ENCODE data around the gene GSG1L. TPM values are rescaled to one million over a fixed set of nuclear protein-coding genes. Genes with fewer than 3 reads are reported as not detected.

The GSG1L gene
- polyA plus RNA-seq, 2 donors, result 0.12 to 0.19 TPM

GRCh38 chr16:27768651-27769272 is 294.8 kb downstream of the GSG1L start:
- H3K4me1 ChIP-seq (ENCODE audit: control insufficient read depth in 2 of 2, insufficient read depth in 2 of 2, low read length in 1 of 2), result no peaks in the 10 kb centered on the region
- no peak overlapping the region for H3K4me3 ChIP-seq (ENCODE audit: low read depth in 1 of 2, low read length in 2 of 2)
- no peak overlapping the region for H3K27ac ChIP-seq (ENCODE audit: low read depth in 2 of 2, low read length in 1 of 2)
- no peaks in the 10 kb centered on the region for H3K27me3 ChIP-seq (ENCODE audit: control insufficient read depth in 1 of 2, insufficient read depth in 2 of 2, low read length in 2 of 2)
- WGBS, 2 donors, result 90 to 91% methylated on average over 8 of the region's 8 CpGs
- no peaks in the 10 kb centered on the region for H3K9me3 ChIP-seq (ENCODE audit: control insufficient read depth in 2 of 2, insufficient read depth in 1 of 2, low read depth in 1 of 2, low read length in 1 of 2)
- peaks cover 10 to 43% of the 10 kb centered on the region in 2 donors for H3K36me3 ChIP-seq (ENCODE audit: control insufficient read depth in 2 of 2, insufficient read depth in 2 of 2, low read length in 1 of 2)

GRCh38 chr16:27767971-27768591 is 295.4 kb downstream of the GSG1L start:
- Histone ChIP-seq H3K4me3 (ENCODE audit: low read depth in 1 of 2, low read length in 2 of 2) (no peak overlapping the region), H3K27ac (ENCODE audit: low read depth in 2 of 2, low read length in 1 of 2) (no peak overlapping the region), H3K4me1 (ENCODE audit: control insufficient read depth in 2 of 2, insufficient read depth in 2 of 2, low read length in 1 of 2) (no peaks in the 10 kb centered on the region), H3K9me3 (ENCODE audit: control insufficient read depth in 2 of 2, insufficient read depth in 1 of 2, low read depth in 1 of 2, low read length in 1 of 2) (no peaks in the 10 kb centered on the region), H3K27me3 (ENCODE audit: control insufficient read depth in 1 of 2, insufficient read depth in 2 of 2, low read length in 2 of 2) (no peaks in the 10 kb centered on the region), H3K36me3 (ENCODE audit: control insufficient read depth in 2 of 2, insufficient read depth in 2 of 2, low read length in 1 of 2) (peaks cover 10 to 44% of the 10 kb centered on the region in 2 donors)
- 91 to 92% methylated on average over 5 of the region's 5 CpGs for WGBS, 2 donors

DNA sequence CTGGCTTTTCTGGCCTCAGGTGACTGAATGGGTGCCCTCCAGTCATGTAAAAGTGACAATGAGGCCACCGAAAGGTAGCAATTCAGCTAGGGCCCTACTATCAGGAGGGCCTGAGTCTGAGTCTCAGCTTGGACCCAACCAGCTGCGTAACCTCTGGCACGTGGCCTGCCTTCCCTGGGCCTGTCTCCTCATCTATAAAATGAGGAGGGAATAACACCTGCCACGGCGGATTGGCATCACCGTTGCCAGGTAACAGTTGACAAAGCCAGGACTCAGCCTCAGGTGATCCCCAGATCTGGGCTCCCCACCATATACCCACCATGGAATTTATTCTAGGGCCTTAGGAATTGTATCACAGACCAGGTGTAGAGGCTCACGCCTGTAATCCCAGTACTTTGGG is 296.4 kb downstream of the GSG1L start:
- Histone ChIP-seq H3K9me3 (ENCODE audit: control insufficient read depth in 2 of 2, insufficient read depth in 1 of 2, low read depth in 1 of 2, low read length in 1 of 2) (no peaks in the 10 kb centered on the region), H3K27ac (ENCODE audit: low read depth in 2 of 2, low read length in 1 of 2) (no peak overlapping the region)
- WGBS, 2 donors, result 92 to 97% methylated on average over 7 of the region's 7 CpGs

GRCh38 chr16:27766236-27766925 is 297.1 kb downstream of the GSG1L start:
- peaks cover 13 to 52% of the 10 kb centered on the region in 2 donors for H3K36me3 ChIP-seq (ENCODE audit: control insufficient read depth in 2 of 2, insufficient read depth in 2 of 2, low read length in 1 of 2)
- H3K27ac ChIP-seq (ENCODE audit: low read depth in 2 of 2, low read length in 1 of 2), result no peak overlapping the region
- H3K4me3 ChIP-seq (ENCODE audit: low read depth in 1 of 2, low read length in 2 of 2), result no peak overlapping the region
- H3K9me3 ChIP-seq (ENCODE audit: control insufficient read depth in 2 of 2, insufficient read depth in 1 of 2, low read depth in 1 of 2, low read length in 1 of 2), result no peaks in the 10 kb centered on the region
- WGBS, 2 donors, result 94 to 97% methylated on average over 21 of the region's 21 CpGs
- no peaks in the 10 kb centered on the region for H3K27me3 ChIP-seq (ENCODE audit: control insufficient read depth in 1 of 2, insufficient read depth in 2 of 2, low read length in 2 of 2)
- H3K4me1 ChIP-seq (ENCODE audit: control insufficient read depth in 2 of 2, insufficient read depth in 2 of 2, low read length in 1 of 2), result no peaks in the 10 kb centered on the region

More for the DNA sequence above, 296.4 kb downstream of the GSG1L start:
- H3K4me1 ChIP-seq (ENCODE audit: control insufficient read depth in 2 of 2, insufficient read depth in 2 of 2, low read length in 1 of 2), result no peaks in the 10 kb centered on the region
- no peaks in the 10 kb centered on the region for H3K27me3 ChIP-seq (ENCODE audit: control insufficient read depth in 1 of 2, insufficient read depth in 2 of 2, low read length in 2 of 2)
- no peak overlapping the region for H3K4me3 ChIP-seq (ENCODE audit: low read depth in 1 of 2, low read length in 2 of 2)
- peaks cover 10 to 46% of the 10 kb centered on the region in 2 donors for H3K36me3 ChIP-seq (ENCODE audit: control insufficient read depth in 2 of 2, insufficient read depth in 2 of 2, low read length in 1 of 2)

DNA sequence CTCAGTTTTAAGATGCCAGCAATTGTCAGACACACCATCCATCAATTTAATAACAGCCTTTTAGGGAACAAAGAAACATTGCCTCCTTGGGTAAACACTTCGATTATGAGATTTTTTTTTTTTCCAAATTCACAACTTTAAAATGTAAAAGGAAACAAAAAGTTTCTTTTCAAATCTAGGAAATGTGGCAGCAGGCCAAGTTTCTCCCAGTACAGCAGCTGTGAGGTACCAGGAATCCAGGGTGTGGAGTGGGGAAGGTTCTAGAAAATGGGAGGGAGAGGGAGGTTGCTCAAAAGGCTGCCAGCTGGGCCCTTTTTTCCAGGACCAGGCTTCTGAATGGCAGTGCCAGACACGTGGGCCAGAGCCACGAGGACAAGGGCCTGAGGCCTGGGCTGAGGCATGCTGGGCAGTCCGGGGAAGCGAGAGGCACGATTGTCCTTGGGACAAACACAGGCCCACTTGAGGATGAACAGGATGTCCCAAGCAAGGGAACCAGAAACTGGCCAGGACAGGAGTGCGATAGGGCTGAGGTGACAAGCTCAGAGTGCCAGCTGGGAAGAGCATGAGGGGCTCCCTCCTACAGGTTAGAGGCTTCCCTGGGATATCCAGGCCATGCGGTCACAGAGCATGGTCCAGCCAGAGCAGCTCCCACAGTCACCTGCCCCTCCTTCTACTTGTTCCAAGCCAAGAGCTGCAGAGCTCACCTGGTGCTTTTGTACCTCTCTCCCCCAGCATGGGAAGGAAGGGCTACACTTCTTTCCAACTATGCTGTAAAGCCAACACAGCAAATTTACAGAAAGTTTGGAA is 298.4 kb downstream of the GSG1L start:
- H3K27ac ChIP-seq (ENCODE audit: low read depth in 2 of 2, low read length in 1 of 2), result no peak overlapping the region
- 77 to 85% methylated on average over 8 of the region's 8 CpGs for WGBS, 2 donors
- peaks cover 11 to 46% of the 10 kb centered on the region in 2 donors for H3K36me3 ChIP-seq (ENCODE audit: control insufficient read depth in 2 of 2, insufficient read depth in 2 of 2, low read length in 1 of 2)
- H3K4me3 ChIP-seq (ENCODE audit: low read depth in 1 of 2, low read length in 2 of 2), result no peak overlapping the region
- H3K27me3 ChIP-seq (ENCODE audit: control insufficient read depth in 1 of 2, insufficient read depth in 2 of 2, low read length in 2 of 2), result no peaks in the 10 kb centered on the region
- H3K9me3 ChIP-seq (ENCODE audit: control insufficient read depth in 2 of 2, insufficient read depth in 1 of 2, low read depth in 1 of 2, low read length in 1 of 2), result no peaks in the 10 kb centered on the region
- peaks cover 0 to 1% of the 10 kb centered on the region in 2 donors for H3K4me1 ChIP-seq (ENCODE audit: control insufficient read depth in 2 of 2, insufficient read depth in 2 of 2, low read length in 1 of 2)

- Histone ChIP-seq H3K9me3 (ENCODE audit: control insufficient read depth in 2 of 2, insufficient read depth in 1 of 2, low read depth in 1 of 2, low read length in 1 of 2) (no peaks in the 10 kb centered on the region), H3K4me3 (ENCODE audit: low read depth in 1 of 2, low read length in 2 of 2) (no peak overlapping the region), H3K36me3 (ENCODE audit: control insufficient read depth in 2 of 2, insufficient read depth in 2 of 2, low read length in 1 of 2) (peaks cover 9 to 41% of the 10 kb centered on the region in 2 donors), H3K27me3 (ENCODE audit: control insufficient read depth in 1 of 2, insufficient read depth in 2 of 2, low read length in 2 of 2) (no peaks in the 10 kb centered on the region), H3K27ac (ENCODE audit: low read depth in 2 of 2, low read length in 1 of 2) (no peak overlapping the region), H3K4me1 (ENCODE audit: control insufficient read depth in 2 of 2, insufficient read depth in 2 of 2, low read length in 1 of 2) (peaks cover under 1 to 4% of the 10 kb centered on the region in 2 donors)
- WGBS, 2 donors, result 85 to 98% methylated on average over 3 of the region's 3 CpGs
Measured at GRCh38 chr16:27764427-27764826, 299.1 kb downstream of the GSG1L start.

GRCh38 chr16:27762441-27762840 is 301.1 kb downstream of the GSG1L start:
- Histone ChIP-seq H3K27me3 (ENCODE audit: control insufficient read depth in 1 of 2, insufficient read depth in 2 of 2, low read length in 2 of 2) (no peaks in the 10 kb centered on the region), H3K27ac (ENCODE audit: low read depth in 2 of 2, low read length in 1 of 2) (no peak overlapping the region), H3K4me3 (ENCODE audit: low read depth in 1 of 2, low read length in 2 of 2) (no peak overlapping the region), H3K36me3 (ENCODE audit: control insufficient read depth in 2 of 2, insufficient read depth in 2 of 2, low read length in 1 of 2) (peaks cover 9 to 28% of the 10 kb centered on the region in 2 donors), H3K4me1 (ENCODE audit: control insufficient read depth in 2 of 2, insufficient read depth in 2 of 2, low read length in 1 of 2) (peaks cover 2 to 5% of the 10 kb centered on the region in 2 donors), H3K9me3 (ENCODE audit: control insufficient read depth in 2 of 2, insufficient read depth in 1 of 2, low read depth in 1 of 2, low read length in 1 of 2) (no peaks in the 10 kb centered on the region)
- WGBS, 2 donors, result 95 to 96% methylated on average over 3 of the region's 3 CpGs

DNA sequence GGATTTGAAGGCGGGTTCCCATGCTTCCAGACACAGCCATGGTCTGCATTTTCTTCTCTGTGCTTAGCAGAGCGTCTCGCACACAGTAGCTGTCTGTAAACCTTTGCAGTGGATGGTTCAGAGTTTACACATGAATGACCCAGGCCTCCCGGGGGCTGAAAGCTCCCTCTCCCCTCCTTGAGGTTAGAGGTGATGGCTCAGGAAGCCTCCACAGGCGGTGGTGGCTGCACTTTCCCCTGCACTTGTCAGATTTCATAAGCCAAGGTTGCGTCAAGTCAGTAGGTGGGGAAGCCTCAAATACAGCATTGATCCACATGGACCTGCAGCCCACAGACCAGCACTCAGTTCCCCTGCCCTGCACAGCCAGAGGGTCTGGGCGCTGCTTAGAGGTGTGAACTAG is 301.7 kb downstream of the GSG1L start:
- H3K36me3 ChIP-seq (ENCODE audit: control insufficient read depth in 2 of 2, insufficient read depth in 2 of 2, low read length in 1 of 2), result peaks cover 9 to 25% of the 10 kb centered on the region in 2 donors
- 82 to 85% methylated on average over 7 of the region's 7 CpGs for WGBS, 2 donors
- H3K4me1 ChIP-seq (ENCODE audit: control insufficient read depth in 2 of 2, insufficient read depth in 2 of 2, low read length in 1 of 2), result peaks cover 2 to 5% of the 10 kb centered on the region in 2 donors

GRCh38 chr16:27760789-27761176 is 302.7 kb downstream of the GSG1L start:
- Histone ChIP-seq H3K27ac (ENCODE audit: low read depth in 2 of 2, low read length in 1 of 2) (no peak overlapping the region), H3K27me3 (ENCODE audit: control insufficient read depth in 1 of 2, insufficient read depth in 2 of 2, low read length in 2 of 2) (no peaks in the 10 kb centered on the region), H3K4me1 (ENCODE audit: control insufficient read depth in 2 of 2, insufficient read depth in 2 of 2, low read length in 1 of 2) (peaks cover 2 to 5% of the 10 kb centered on the region in 2 donors), H3K36me3 (ENCODE audit: control insufficient read depth in 2 of 2, insufficient read depth in 2 of 2, low read length in 1 of 2) (peaks cover 3 to 17% of the 10 kb centered on the region in 2 donors), H3K4me3 (ENCODE audit: low read depth in 1 of 2, low read length in 2 of 2) (no peak overlapping the region), H3K9me3 (ENCODE audit: control insufficient read depth in 2 of 2, insufficient read depth in 1 of 2, low read depth in 1 of 2, low read length in 1 of 2) (no peaks in the 10 kb centered on the region)
- 94 to 96% methylated on average over 4 of the region's 4 CpGs for WGBS, 2 donors

More for the DNA sequence above, 301.7 kb downstream of the GSG1L start:
- H3K27me3 ChIP-seq (ENCODE audit: control insufficient read depth in 1 of 2, insufficient read depth in 2 of 2, low read length in 2 of 2), result no peaks in the 10 kb centered on the region
- no peak overlapping the region for H3K4me3 ChIP-seq (ENCODE audit: low read depth in 1 of 2, low read length in 2 of 2)
- no peaks in the 10 kb centered on the region for H3K9me3 ChIP-seq (ENCODE audit: control insufficient read depth in 2 of 2, insufficient read depth in 1 of 2, low read depth in 1 of 2, low read length in 1 of 2)
- H3K27ac ChIP-seq (ENCODE audit: low read depth in 2 of 2, low read length in 1 of 2), result no peak overlapping the region

All from esophagus (tissue), 2 donors.